ENCODE results near the gene HELZ. TPM values are rescaled to one million over a fixed set of nuclear protein-coding genes. Genes with fewer than 3 reads are reported as not detected.

Gene HELZ
- total and polyA plus RNA-seq, 2 donors (not counting 1 experiment from before 2014, with no cell fraction given) = 10.4 to 97.8 TPM

- no peak overlapping the region for H3K27ac Mint-ChIP-seq
- CTCF ChIA-PET = no interaction called here
- TF ChIP-seq EZH2 (IDR thresholded peaks at IDR 0.05; ENCODE audit: borderline replicate concordance, insufficient read depth, low read depth, low read length, poor library complexity, severe bottlenecking) (no peak), CTCF (IDR thresholded peaks at IDR 0.05) (no peak)
- no peak for DNase-seq
- H3K4me2 ChIP-seq (replicated peaks; ENCODE audit: low read depth, low read length, poor library complexity, severe bottlenecking) = no peak overlapping the region
- ATAC-seq (ENCODE audit: low read depth) = no peak
- no peak overlapping the region for H3K4me3 Mint-ChIP-seq
- no peak overlapping the region for H3K27ac ChIP-seq (ENCODE audit: low read length in 2 of 2)
- no peaks in the 10 kb centered on the region for H3K4me1 Mint-ChIP-seq
- H3K9ac ChIP-seq (ENCODE audit: low read length) = no peak overlapping the region
- no peaks in the 10 kb centered on the region for H4K20me1 ChIP-seq (ENCODE audit: control insufficient read depth, insufficient read depth, low read length, poor library complexity, severe bottlenecking)
- intact Hi-C loops (cut with micrococcal nuclease) = no loop called here
- H3K4me1 ChIP-seq (ENCODE audit: control insufficient read depth in 2 of 2, insufficient read depth in 2 of 2, low read length in 2 of 2) = no peaks in the 10 kb centered on the region
- H3K27me3 ChIP-seq (replicated peaks in 1 of 4; ENCODE audit: control extremely low read depth in 1 of 4, control insufficient read depth in 3 of 4, insufficient read depth in 4 of 4, low read length in 3 of 4) = no peaks in the 10 kb centered on the region
- H3K27me3 Mint-ChIP-seq = no peaks in the 10 kb centered on the region
- no peaks in the 10 kb centered on the region for H3K9me3 Mint-ChIP-seq (ENCODE audit: insufficient read depth)
- no peak overlapping the region for H2AFZ ChIP-seq (ENCODE audit: insufficient read depth, low read depth, low read length, poor library complexity, severe bottlenecking)
- no peaks in the 10 kb centered on the region for H3K79me2 ChIP-seq (ENCODE audit: control insufficient read depth, insufficient read depth, low read length)
- H3K36me3 ChIP-seq (replicated peaks in 1 of 2; ENCODE audit: control extremely low read depth in 1 of 2, control insufficient read depth in 1 of 2, extremely low read depth in 1 of 2, insufficient read depth in 2 of 2, low read length in 1 of 2) = peaks cover 23 to 67% of the 10 kb centered on the region in 2 experiments
- H3K9me3 ChIP-seq (ENCODE audit: control extremely low read depth in 1 of 3, control insufficient read depth in 2 of 3, insufficient read depth in 1 of 3, low read length in 2 of 3) = no peaks in the 10 kb centered on the region
- 100% methylated on average over 5 of the region's 6 CpGs for WGBS (ENCODE audit: insufficient coverage)
- H3K4me3 ChIP-seq (ENCODE audit: control extremely low read depth in 1 of 5, extremely low read depth in 1 of 5, insufficient read depth in 1 of 5, low read depth in 2 of 5, low read length in 4 of 5) = no peak overlapping the region
- POLR2A ChIA-PET = no interaction called here
Observed at GRCh38 chr17:67148352-67148751, 96.6 kb downstream of the HELZ start.

GRCh38 chr17:67145183-67145805 lies 99.7 kb downstream of the HELZ start:
- Histone ChIP-seq H3K79me2 (ENCODE audit: control insufficient read depth, insufficient read depth, low read length) (no peaks in the 10 kb centered on the region), H3K27ac (ENCODE audit: low read length in 2 of 2) (no peak overlapping the region), H2AFZ (ENCODE audit: insufficient read depth, low read depth, low read length, poor library complexity, severe bottlenecking) (no peak overlapping the region), H3K9ac (ENCODE audit: low read length) (no peak overlapping the region), H4K20me1 (ENCODE audit: control insufficient read depth, insufficient read depth, low read length, poor library complexity, severe bottlenecking) (no peaks in the 10 kb centered on the region), H3K4me3 (ENCODE audit: control extremely low read depth in 1 of 5, extremely low read depth in 1 of 5, insufficient read depth in 1 of 5, low read depth in 2 of 5, low read length in 4 of 5) (no peak overlapping the region), H3K36me3 (replicated peaks in 1 of 2; ENCODE audit: control extremely low read depth in 1 of 2, control insufficient read depth in 1 of 2, extremely low read depth in 1 of 2, insufficient read depth in 2 of 2, low read length in 1 of 2) (peaks cover 15 to 63% of the 10 kb centered on the region in 2 experiments), H3K9me3 (ENCODE audit: control extremely low read depth in 1 of 3, control insufficient read depth in 2 of 3, insufficient read depth in 1 of 3, low read length in 2 of 3) (peaks cover 0 to 3% (median 0%) of the 10 kb centered on the region in 3 donors), H3K4me2 (replicated peaks; ENCODE audit: low read depth, low read length, poor library complexity, severe bottlenecking) (no peak overlapping the region), H3K4me1 (ENCODE audit: control insufficient read depth in 2 of 2, insufficient read depth in 2 of 2, low read length in 2 of 2) (no peaks in the 10 kb centered on the region), H3K27me3 (replicated peaks in 1 of 4; ENCODE audit: control extremely low read depth in 1 of 4, control insufficient read depth in 3 of 4, insufficient read depth in 4 of 4, low read length in 3 of 4) (no peaks in the 10 kb centered on the region)
- ChIA-PET CTCF (no interaction called here), POLR2A (no interaction called here)
- no peaks in the 10 kb centered on the region for H3K4me1 Mint-ChIP-seq
- peaks cover 1% of the 10 kb centered on the region for H3K9me3 Mint-ChIP-seq (ENCODE audit: insufficient read depth)
- intact Hi-C loops (cut with micrococcal nuclease) = no loop called here
- H3K27ac Mint-ChIP-seq = no peak overlapping the region
- 80% methylated on average over 1 of the region's 4 CpGs for WGBS (ENCODE audit: insufficient coverage)
- DNase-seq (no peak), ATAC-seq (ENCODE audit: low read depth) (no peak)
- no peak for TF ChIP-seq CTCF (IDR thresholded peaks at IDR 0.05)
- TF ChIP-seq EZH2 (IDR thresholded peaks at IDR 0.05; ENCODE audit: borderline replicate concordance, insufficient read depth, low read depth, low read length, poor library complexity, severe bottlenecking) = no peak
- no peaks in the 10 kb centered on the region for H3K27me3 Mint-ChIP-seq
- H3K4me3 Mint-ChIP-seq = no peak overlapping the region

Data from B cell (primary cell).